HG03520 (cell line): ENCODE measurements around the gene LRP2BP.
"Not testable (repeated sequence)": the region's sequence is repeated elsewhere in the genome, so short reads cannot be mapped to it uniquely, and the experiment has no call there.

Experiments used
- ATAC-seq: cut with Tn5 transposase; IDR thresholded peaks from one replicate; pipeline ENCODE4 v1.9.1; 2021; ENCODE audit warnings: mild to moderate bottlenecking, moderate library complexity; ENCODE audit not compliant: unreplicated experiment

The LRP2BP gene

GRCh38 chr4:185329879-185330510 lies 65.7 kb downstream of the LRP2BP start:
- ATAC-seq, result not testable (repeated sequence)

GRCh38 chr4:185328586-185328985 lies 67.1 kb downstream of the LRP2BP start:
- no peak for ATAC-seq

GRCh38 chr4:185325721-185326120 lies 70.0 kb downstream of the LRP2BP start:
- not testable (repeated sequence) for ATAC-seq

- ATAC-seq, result not testable (repeated sequence)
Observed at GRCh38 chr4:185324361-185324760, 71.4 kb downstream of the LRP2BP start.

GRCh38 chr4:185323606-185324005 lies 72.1 kb downstream of the LRP2BP start:
- ATAC-seq, result no peak

- ATAC-seq, result no peak
Observed at GRCh38 chr4:185322803-185323202, 72.9 kb downstream of the LRP2BP start.

- no peak for ATAC-seq
Observed at GRCh38 chr4:185318679-185319078, 77.0 kb downstream of the LRP2BP start.

GRCh38 chr4:185317880-185318279 lies 77.8 kb downstream of the LRP2BP start:
- no peak for ATAC-seq

GRCh38 chr4:185317462-185317861 lies 78.3 kb downstream of the LRP2BP start:
- ATAC-seq, result not testable (repeated sequence)
